ENCODE measurements around the gene PPFIA2. TPM values are rescaled to one million over a fixed set of nuclear protein-coding genes. Genes with fewer than 3 reads are reported as not detected.

The PPFIA2 gene
- polyA plus RNA-seq, 1 experiment, result 0.20 TPM

DNA sequence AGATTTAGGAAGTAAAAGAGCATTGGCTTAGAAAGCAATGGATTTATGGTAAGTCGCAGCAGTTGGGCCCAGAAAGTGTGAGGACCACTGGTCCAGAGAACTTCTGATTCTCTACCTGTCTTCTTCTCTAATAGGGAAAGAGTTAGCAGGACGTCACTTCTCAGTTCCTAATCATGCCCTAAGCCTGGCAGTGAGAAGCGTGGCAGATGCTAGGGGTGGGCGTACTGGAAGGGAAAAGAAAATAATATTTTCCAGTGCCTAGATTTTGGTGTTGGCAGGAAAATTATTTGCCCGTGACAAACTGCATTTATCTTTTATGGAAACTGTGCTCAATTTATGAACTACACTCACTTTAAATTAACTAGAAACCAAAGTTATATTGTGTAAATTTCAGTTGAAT is 212.3 kb downstream of the PPFIA2 start:
- H3K4me3 ChIP-seq (ENCODE audit: low read depth, low read length), result no peak overlapping the region
- no peak overlapping the region for H3K27ac ChIP-seq (ENCODE audit: low read depth, low read length)
- DNase-seq (ENCODE audit: low read depth, low spot score), result no peak
- H3K27me3 ChIP-seq (ENCODE audit: control insufficient read depth, insufficient read depth, low read length), result no peaks in the 10 kb centered on the region
- H3K9me3 ChIP-seq (ENCODE audit: control insufficient read depth, insufficient read depth, low read length), result no peaks in the 10 kb centered on the region
- POLR2A ChIA-PET, result no interaction called here
- TF ChIP-seq, protein P1, sequence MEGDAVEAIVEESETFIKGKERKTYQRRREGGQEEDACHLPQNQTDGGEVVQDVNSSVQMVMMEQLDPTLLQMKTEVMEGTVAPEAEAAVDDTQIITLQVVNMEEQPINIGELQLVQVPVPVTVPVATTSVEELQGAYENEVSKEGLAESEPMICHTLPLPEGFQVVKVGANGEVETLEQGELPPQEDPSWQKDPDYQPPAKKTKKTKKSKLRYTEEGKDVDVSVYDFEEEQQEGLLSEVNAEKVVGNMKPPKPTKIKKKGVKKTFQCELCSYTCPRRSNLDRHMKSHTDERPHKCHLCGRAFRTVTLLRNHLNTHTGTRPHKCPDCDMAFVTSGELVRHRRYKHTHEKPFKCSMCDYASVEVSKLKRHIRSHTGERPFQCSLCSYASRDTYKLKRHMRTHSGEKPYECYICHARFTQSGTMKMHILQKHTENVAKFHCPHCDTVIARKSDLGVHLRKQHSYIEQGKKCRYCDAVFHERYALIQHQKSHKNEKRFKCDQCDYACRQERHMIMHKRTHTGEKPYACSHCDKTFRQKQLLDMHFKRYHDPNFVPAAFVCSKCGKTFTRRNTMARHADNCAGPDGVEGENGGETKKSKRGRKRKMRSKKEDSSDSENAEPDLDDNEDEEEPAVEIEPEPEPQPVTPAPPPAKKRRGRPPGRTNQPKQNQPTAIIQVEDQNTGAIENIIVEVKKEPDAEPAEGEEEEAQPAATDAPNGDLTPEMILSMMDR (IDR thresholded peaks at IDR 0.05; ENCODE audit: low read depth, low read length), result no peak
- CTCF ChIA-PET, result no interaction called here

DNA sequence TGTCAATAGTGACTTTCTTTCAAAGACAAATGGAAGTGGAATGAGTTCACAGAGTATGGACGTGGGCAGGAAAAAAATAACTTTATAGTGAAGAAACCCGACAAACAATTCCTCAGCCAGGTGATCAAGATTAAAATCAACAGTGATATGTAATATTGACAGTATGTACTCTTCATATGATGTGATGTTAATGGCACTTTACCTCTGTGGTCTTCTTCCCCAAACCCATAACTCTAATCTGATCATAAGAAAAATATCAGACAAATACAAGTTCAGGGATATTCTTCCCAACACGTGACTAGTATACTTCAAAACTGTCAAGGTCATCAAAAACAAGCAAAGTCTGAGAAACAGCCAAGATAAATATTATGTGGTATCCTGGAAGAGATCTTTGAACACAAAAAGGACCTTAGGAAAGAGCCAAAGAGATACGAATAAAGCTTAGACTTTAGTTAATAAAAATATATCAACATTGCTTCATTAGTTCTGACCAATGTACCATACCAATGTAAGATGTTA is 215.5 kb downstream of the PPFIA2 start:
- ChIA-PET POLR2A (no interaction called here), CTCF (no interaction called here)
- Histone ChIP-seq H3K9me3 (ENCODE audit: control insufficient read depth, insufficient read depth, low read length) (no peaks in the 10 kb centered on the region), H3K4me3 (ENCODE audit: low read depth, low read length) (no peak overlapping the region), H3K27ac (ENCODE audit: low read depth, low read length) (no peak overlapping the region), H3K27me3 (ENCODE audit: control insufficient read depth, insufficient read depth, low read length) (no peaks in the 10 kb centered on the region)
- DNase-seq (ENCODE audit: low read depth, low spot score), result no peak
- TF ChIP-seq, protein P1 (IDR thresholded peaks at IDR 0.05; ENCODE audit: low read depth, low read length), result no peak

DNA sequence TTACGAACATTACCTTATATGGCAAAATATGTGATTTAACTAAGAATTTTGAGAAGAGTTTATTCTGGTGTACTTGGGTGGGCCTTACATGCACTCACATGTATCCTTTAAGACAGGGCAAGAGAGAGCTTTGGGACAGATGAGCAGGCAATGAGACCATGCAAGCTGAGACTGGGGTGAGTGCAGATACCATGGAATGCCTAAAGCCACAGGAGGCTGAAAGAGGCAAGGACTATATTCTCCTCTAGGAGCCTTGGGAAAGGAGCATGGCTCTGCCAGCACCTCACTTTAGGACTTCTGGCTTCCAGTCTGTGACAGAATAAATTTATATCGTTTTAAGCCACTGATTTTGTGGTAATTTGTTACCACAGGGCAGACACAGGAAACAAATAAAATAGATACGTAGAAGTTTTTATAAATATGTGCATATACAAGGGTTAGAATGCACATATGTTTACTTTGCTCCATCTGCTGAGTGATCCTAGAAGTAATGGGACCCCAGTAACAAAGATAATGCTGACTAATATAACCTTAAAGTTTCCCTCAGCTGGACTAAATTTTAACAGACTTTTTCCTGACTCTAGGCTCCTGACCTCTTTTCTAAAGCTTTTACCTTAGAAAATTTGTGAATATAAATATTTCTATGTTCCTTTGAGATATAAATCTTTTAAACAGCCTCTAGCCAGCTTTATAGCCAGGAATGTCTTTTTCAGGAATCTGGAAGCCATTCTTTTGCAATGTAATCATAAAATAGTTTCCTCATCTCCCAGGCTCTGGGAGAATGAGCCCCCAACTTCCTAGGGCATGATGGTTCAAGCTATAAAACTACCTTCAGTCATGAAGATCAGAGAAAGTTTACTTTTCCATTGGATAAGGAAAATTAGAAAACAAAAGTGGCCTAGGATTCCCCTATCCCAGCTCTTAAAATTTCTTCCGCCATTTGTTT is 216.8 kb downstream of the PPFIA2 start:
- TF ChIP-seq, protein P1 (IDR thresholded peaks at IDR 0.05; ENCODE audit: low read depth, low read length), result no peak
- H3K27me3 ChIP-seq (ENCODE audit: control insufficient read depth, insufficient read depth, low read length), result no peaks in the 10 kb centered on the region
- ChIA-PET POLR2A (no interaction called here), CTCF (no interaction called here)
- H3K4me3 ChIP-seq (ENCODE audit: low read depth, low read length), result no peak overlapping the region
- no peak overlapping the region for H3K27ac ChIP-seq (ENCODE audit: low read depth, low read length)
- no peak for DNase-seq (ENCODE audit: low read depth, low spot score)
- no peaks in the 10 kb centered on the region for H3K9me3 ChIP-seq (ENCODE audit: control insufficient read depth, insufficient read depth, low read length)

DNA sequence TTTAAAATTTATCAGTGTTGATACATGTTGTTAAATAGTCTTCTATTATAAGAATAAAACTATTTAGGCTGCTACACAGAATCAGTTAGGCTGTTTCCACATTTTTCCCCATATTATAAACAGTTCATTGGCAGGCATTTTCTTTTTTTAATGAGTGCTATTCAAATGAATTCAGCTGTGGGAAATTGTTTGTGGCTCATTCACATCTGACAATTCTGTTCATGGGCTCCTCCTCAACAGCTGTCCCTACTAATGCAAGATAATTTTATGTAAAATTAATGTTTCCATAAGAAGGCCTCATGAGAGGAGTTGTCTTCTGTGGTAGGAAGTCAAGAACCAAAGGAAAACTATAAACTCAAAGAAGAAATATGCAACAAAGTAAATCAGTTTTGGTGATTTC is 218.0 kb downstream of the PPFIA2 start:
- POLR2A ChIA-PET, result no interaction called here

DNA sequence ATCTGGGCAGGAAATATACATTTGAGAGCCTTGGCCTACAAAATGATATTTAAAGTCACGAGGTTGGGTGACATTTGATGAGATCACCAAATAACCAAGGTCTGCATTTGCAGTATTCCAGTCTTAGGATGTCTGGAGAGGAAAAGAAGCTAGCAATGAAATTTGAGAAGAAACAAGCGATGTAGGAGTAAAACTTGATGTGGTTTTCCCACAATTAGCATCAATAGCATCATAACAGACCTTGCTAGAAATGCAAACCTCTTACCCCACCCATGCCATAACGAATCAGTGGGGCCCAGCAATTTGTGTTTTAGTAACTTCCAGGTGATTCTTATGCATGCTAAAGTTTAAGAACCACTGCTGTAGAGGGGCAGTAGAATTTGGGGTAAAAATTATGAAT is 219.9 kb downstream of the PPFIA2 start:
- no peak overlapping the region for H3K4me3 ChIP-seq (ENCODE audit: low read depth, low read length)
- TF ChIP-seq, protein P1 (IDR thresholded peaks at IDR 0.05; ENCODE audit: low read depth, low read length), result no peak

More for the DNA sequence above, 218.0 kb downstream of the PPFIA2 start:
- CTCF ChIA-PET, result no interaction called here
- H3K4me3 ChIP-seq (ENCODE audit: low read depth, low read length), result no peak overlapping the region
- no peaks in the 10 kb centered on the region for H3K27me3 ChIP-seq (ENCODE audit: control insufficient read depth, insufficient read depth, low read length)
- no peaks in the 10 kb centered on the region for H3K9me3 ChIP-seq (ENCODE audit: control insufficient read depth, insufficient read depth, low read length)
- no peak overlapping the region for H3K27ac ChIP-seq (ENCODE audit: low read depth, low read length)
- TF ChIP-seq, protein P1 (IDR thresholded peaks at IDR 0.05; ENCODE audit: low read depth, low read length), result no peak
- DNase-seq (ENCODE audit: low read depth, low spot score), result no peak

More for the DNA sequence above, 219.9 kb downstream of the PPFIA2 start:
- ChIA-PET POLR2A (no interaction called here), CTCF (no interaction called here)
- DNase-seq (ENCODE audit: low read depth, low spot score), result no peak
- no peaks in the 10 kb centered on the region for H3K9me3 ChIP-seq (ENCODE audit: control insufficient read depth, insufficient read depth, low read length)
- H3K27ac ChIP-seq (ENCODE audit: low read depth, low read length), result no peak overlapping the region
- no peaks in the 10 kb centered on the region for H3K27me3 ChIP-seq (ENCODE audit: control insufficient read depth, insufficient read depth, low read length)
